Lower leg skin (tissue), 3 donors: ENCODE results near the gene CEP83.

ENCODE experiments used
- POLR2A ChIP-seq, 2 donors: fragments of 450-650 bp; IDR thresholded peaks; one replicate each; pipeline ENCODE4 v1.6.1; 2016 to 2017; ENCODE audit warnings: antibody characterized with exemption in 2 of 2, mild to moderate bottlenecking in 1 of 2, moderate library complexity in 1 of 2
- TF ChIP-seq, protein P1 (sequence below), 3 donors: fragments of 450-650 bp; IDR thresholded peaks; one replicate each; pipeline ENCODE4 v1.5.1; 2016; ENCODE audit warnings: antibody characterized with exemption in 3 of 3, mild to moderate bottlenecking in 3 of 3, moderate library complexity in 2 of 3

DNA sequence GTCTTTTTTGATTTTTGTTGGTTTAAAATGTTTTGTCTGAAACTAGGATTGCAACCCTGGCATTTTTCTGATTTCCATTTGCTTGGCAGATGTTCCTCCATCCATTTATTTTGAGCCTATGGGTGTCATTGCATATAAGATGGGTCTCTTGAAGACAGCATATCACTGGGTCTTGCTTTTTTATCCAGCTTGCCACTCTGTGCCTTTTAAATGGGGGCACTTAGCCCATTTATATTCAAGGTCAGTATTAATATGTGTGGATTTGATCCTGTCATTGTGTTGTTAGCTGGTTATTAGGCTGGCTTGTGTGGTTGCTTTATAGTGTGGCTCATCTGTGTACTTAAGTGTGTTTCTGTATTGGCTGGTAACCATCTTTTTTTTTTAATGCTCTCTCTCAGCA lies 139.6 kb downstream of the CEP83 start:
- TF ChIP-seq, protein P1, sequence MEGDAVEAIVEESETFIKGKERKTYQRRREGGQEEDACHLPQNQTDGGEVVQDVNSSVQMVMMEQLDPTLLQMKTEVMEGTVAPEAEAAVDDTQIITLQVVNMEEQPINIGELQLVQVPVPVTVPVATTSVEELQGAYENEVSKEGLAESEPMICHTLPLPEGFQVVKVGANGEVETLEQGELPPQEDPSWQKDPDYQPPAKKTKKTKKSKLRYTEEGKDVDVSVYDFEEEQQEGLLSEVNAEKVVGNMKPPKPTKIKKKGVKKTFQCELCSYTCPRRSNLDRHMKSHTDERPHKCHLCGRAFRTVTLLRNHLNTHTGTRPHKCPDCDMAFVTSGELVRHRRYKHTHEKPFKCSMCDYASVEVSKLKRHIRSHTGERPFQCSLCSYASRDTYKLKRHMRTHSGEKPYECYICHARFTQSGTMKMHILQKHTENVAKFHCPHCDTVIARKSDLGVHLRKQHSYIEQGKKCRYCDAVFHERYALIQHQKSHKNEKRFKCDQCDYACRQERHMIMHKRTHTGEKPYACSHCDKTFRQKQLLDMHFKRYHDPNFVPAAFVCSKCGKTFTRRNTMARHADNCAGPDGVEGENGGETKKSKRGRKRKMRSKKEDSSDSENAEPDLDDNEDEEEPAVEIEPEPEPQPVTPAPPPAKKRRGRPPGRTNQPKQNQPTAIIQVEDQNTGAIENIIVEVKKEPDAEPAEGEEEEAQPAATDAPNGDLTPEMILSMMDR (IDR thresholded peaks at IDR 0.05) = no peak
- TF ChIP-seq POLR2A (IDR thresholded peaks at IDR 0.05) = no peak
